Activated CD4-positive, alpha-beta memory T cell treated with anti-CD3 and anti-CD28 coated beads, Interleukin-2, amount 10 ng/mL, durations not matched to agents 7 days and 5 days (primary cell): Measurements from ENCODE around the gene GARNL3. TPM values are rescaled to one million over a fixed set of nuclear protein-coding genes. Genes with fewer than 3 reads are reported as not detected.

Experiments used
- CTCF ChIA-PET: fragments of 350-600 bp; sonication (Branson Sonifier 250); formaldehyde crosslinking; loops from one replicate; lab custom pipeline; 2021; ENCODE audit warnings: antibody characterized with exemption, inconsistent platforms; lab: Charles Lee
- POLR2A ChIA-PET: fragments of 350-600 bp; sonication (Branson Sonifier 250); formaldehyde crosslinking; loops from one replicate; lab custom pipeline; 2021; ENCODE audit warnings: antibody characterized with exemption; lab: Charles Lee
- DNase-seq: peaks from one replicate; pipeline ENCODE4 v3.0.0-alpha.2; 2020
- H3K27ac Mint-ChIP-seq: one replicate; pipeline ENCODE4 v1.8.0; 2021; ENCODE audit warnings: mild to moderate bottlenecking, mixed read lengths
- H3K27me3 Mint-ChIP-seq: one replicate; pipeline ENCODE4 v1.8.0; 2021; ENCODE audit warnings: mixed read lengths
- H3K36me3 Mint-ChIP-seq: one replicate; pipeline ENCODE4 v1.8.0; 2021; ENCODE audit warnings: low read depth, mixed read lengths
- H3K4me1 Mint-ChIP-seq: one replicate; pipeline ENCODE4 v1.8.0; 2021; ENCODE audit warnings: mixed read lengths
- H3K4me3 Mint-ChIP-seq: one replicate; pipeline ENCODE4 v1.8.0; 2021; ENCODE audit warnings: mild to moderate bottlenecking, mixed read lengths
- H3K9me3 Mint-ChIP-seq: one replicate; pipeline ENCODE4 v1.8.0; 2021; ENCODE audit warnings: mixed read lengths
- total RNA-seq, 2 experiments: library from RNA; stranded (reverse); gene quantifications; one replicate each; pipeline ENCODE4 v1.2.3, GENCODE V29; 2021

The GARNL3 gene
- total RNA-seq, 2 experiments from 2014 or later: 0.86 to 0.95 TPM

- Mint-ChIP-seq H3K4me3 (no peak overlapping the region), H3K27me3 (no peaks in the 10 kb centered on the region), H3K9me3 (no peaks in the 10 kb centered on the region), H3K36me3 (no peaks in the 10 kb centered on the region), H3K4me1 (no peaks in the 10 kb centered on the region), H3K27ac (no peak overlapping the region)
- ChIA-PET POLR2A (no interaction called here), CTCF (no interaction called here)
- DNase-seq: no peak
Observed at GRCh38 chr9:127404631-127405030, 140.1 kb downstream of the GARNL3 start.

DNA sequence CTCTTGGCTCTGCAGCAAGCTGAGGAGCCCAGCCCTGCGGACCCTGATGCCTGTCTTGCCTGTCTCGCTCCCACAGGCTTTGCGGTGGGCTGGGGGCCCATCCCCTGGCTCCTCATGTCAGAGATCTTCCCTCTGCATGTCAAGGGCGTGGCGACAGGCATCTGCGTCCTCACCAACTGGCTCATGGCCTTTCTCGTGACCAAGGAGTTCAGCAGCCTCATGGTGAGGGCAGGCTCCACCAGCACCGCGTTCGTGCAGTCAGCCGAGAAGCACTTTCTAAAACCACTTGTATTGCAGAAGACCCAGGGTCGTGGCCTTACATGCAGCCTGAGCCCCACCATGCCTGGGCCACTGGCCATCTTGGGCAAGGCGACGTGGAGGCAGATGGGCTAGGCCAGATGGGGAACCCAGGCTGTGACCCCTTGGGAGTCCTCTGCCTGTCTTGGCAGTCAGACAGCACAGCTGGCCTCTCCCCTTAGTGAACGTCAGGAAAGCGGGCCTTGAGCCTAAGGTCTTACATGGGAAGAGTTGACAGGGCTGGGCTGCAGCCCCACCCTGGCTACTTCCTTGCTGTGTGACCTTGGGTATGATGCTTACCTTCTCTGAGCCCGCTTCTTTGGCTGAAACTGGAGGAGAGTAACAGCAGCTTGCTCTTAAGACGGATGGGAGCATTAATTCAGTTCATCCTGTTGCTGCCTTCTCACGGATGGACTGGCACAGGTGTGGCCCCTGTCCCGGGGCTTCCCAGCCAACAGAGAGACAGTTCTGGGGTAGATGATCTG, 141.0 kb downstream of the GARNL3 start:
- POLR2A ChIA-PET: no interaction called here
- CTCF ChIA-PET: no interaction called here
- H3K4me1 Mint-ChIP-seq: no peaks in the 10 kb centered on the region

DNA sequence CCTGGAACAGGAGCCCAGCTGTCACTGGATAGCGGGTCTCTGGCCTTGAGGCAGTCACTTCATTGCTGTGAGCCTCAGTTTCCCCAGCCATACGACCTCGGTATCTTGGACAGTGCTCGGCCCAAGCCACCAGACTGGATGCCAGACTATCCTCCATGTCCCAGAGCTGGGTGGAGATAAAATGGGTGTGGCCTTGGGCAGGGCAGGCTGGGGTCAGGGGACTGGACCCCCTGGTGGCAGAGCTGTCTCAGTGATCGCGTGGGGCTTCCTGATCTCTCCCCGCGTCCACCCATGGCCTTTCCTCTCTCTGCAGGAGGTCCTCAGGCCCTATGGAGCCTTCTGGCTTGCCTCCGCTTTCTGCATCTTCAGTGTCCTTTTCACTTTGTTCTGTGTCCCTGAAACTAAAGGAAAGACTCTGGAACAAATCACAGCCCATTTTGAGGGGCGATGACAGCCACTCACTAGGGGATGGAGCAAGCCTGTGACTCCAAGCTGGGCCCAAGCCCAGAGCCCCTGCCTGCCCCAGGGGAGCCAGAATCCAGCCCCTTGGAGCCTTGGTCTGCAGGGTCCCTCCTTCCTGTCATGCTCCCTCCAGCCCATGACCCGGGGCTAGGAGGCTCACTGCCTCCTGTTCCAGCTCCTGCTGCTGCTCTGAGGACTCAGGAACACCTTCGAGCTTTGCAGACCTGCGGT, 142.4 kb downstream of the GARNL3 start:
- no peak for DNase-seq
- Mint-ChIP-seq H3K27me3 (peaks cover 2% of the 10 kb centered on the region), H3K27ac (no peak overlapping the region), H3K9me3 (no peaks in the 10 kb centered on the region), H3K4me3 (no peak overlapping the region), H3K4me1 (peaks cover 2% of the 10 kb centered on the region), H3K36me3 (no peaks in the 10 kb centered on the region)
- ChIA-PET CTCF (interaction anchor here (0.7 to 1.1 kb wide), 3 partner anchors 8 to 140 kb away, joined by 3 to 7 read pairs (median 3); partner anchors contain the start of gene SLC2A8), POLR2A (no interaction called here)

More for the DNA sequence above, 141.0 kb downstream of the GARNL3 start:
- Mint-ChIP-seq H3K36me3 (no peaks in the 10 kb centered on the region), H3K4me3 (no peak overlapping the region), H3K27me3 (no peaks in the 10 kb centered on the region), H3K9me3 (no peaks in the 10 kb centered on the region), H3K27ac (no peak overlapping the region)
- DNase-seq: no peak

- Mint-ChIP-seq H3K4me1 (peaks cover 2% of the 10 kb centered on the region), H3K9me3 (no peaks in the 10 kb centered on the region), H3K4me3 (no peak overlapping the region), H3K27me3 (peaks cover 4% of the 10 kb centered on the region), H3K36me3 (no peaks in the 10 kb centered on the region), H3K27ac (no peak overlapping the region)
- ChIA-PET CTCF (interaction anchor here (0.7 to 1.1 kb wide), 3 partner anchors 8 to 141 kb away, joined by 3 to 7 read pairs (median 3); partner anchors contain the start of gene SLC2A8), POLR2A (no interaction called here)
- no peak for DNase-seq
Observed at GRCh38 chr9:127407492-127407843, 142.9 kb downstream of the GARNL3 start.

DNA sequence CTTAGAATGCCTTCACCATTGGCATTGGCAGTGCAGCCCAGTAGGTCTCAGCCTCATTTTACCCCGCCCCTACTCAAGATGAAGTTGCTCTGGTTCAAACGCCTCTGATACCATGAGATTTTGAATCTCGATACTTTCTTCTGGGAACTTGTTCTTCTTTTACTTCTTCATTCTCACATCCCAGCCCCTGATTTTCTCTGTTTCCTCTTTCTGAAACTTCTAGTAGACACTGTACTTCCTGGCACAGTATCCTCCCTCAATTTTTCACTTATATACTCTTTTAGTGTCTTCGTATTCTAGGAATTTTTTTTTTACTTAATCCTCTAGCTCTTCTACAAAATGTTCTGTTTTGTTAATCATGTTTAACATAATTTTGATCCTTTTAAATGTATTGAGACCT, 146.5 kb downstream of the GARNL3 start:
- DNase-seq: no peak
- Mint-ChIP-seq H3K27me3 (peaks cover 4% of the 10 kb centered on the region), H3K4me1 (peaks cover 2% of the 10 kb centered on the region), H3K9me3 (no peaks in the 10 kb centered on the region), H3K27ac (no peak overlapping the region), H3K4me3 (no peak overlapping the region), H3K36me3 (no peaks in the 10 kb centered on the region)
- ChIA-PET CTCF (interaction anchor here (0.7 kb wide), 1 partner anchor 167 kb away, joined by 3 read pairs; no protein-coding TSS in a partner anchor), POLR2A (no interaction called here)

DNA sequence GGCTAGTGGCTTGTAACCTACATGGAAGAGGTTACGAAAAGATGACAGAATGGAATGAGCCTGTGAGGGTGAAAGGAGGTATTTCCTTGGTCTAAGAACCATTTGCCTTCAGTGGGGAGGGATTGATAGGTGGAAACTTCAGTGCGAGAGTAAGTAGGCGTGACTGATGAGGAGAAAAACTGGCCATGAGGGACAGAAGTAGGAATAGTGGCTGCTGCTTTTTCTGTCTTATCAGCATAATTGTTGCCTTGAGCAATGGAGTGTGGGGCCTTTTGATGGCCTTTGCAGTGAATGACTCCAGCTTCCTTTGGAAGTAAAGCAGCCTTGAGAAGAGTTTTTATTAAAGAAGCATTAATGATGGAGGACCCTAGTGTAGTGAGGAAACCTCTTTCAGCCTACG, 150.6 kb downstream of the GARNL3 start:
- H3K27ac Mint-ChIP-seq: no peak overlapping the region
- H3K36me3 Mint-ChIP-seq: no peaks in the 10 kb centered on the region
- no peak for DNase-seq
- POLR2A ChIA-PET: interaction anchor here (1.1 kb wide), 2 partner anchors 9 to 36 kb away, joined by 3 to 5 read pairs; partner anchors contain the start of genes LRSAM1, RPL12 and ZNF79
- peaks cover 10% of the 10 kb centered on the region for H3K4me1 Mint-ChIP-seq
- H3K4me3 Mint-ChIP-seq: no peak overlapping the region
- H3K27me3 Mint-ChIP-seq: peaks cover 4% of the 10 kb centered on the region
- CTCF ChIA-PET: interaction anchor here (0.6 to 1.1 kb wide), 2 partner anchors 18 to 524 kb away, joined by 3 to 4 read pairs; partner anchors contain the start of gene SLC2A8
- no peaks in the 10 kb centered on the region for H3K9me3 Mint-ChIP-seq

DNA sequence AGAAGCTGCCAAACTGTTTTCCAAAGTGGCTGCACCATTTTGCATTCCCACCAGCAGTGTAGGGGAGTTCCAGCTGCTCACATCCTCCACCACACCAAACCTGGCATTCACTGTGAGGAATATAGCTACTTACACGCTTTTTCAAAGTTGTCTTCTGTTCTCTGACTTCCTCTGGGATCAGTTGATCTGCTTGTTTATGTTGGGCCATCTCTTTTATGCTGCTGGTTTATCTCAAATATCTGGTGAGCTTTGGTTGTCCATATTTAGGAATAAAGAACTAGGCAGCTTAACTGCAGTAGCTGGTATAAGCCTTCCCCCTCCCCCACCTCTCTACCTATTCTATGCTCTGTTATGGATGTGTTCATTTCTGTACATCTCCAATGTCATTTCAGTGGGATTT, 151.1 kb downstream of the GARNL3 start:
- H3K9me3 Mint-ChIP-seq: no peaks in the 10 kb centered on the region
- H3K36me3 Mint-ChIP-seq: no peaks in the 10 kb centered on the region
- no peak overlapping the region for H3K27ac Mint-ChIP-seq
- CTCF ChIA-PET: interaction anchor here (0.6 to 1.1 kb wide), 2 partner anchors 19 to 525 kb away, joined by 3 to 4 read pairs; partner anchors contain the start of gene SLC2A8
- POLR2A ChIA-PET: interaction anchor here (1.1 kb wide), 2 partner anchors 8 to 35 kb away, joined by 3 to 5 read pairs; partner anchors contain the start of genes LRSAM1, RPL12 and ZNF79
- peaks cover 4% of the 10 kb centered on the region for H3K27me3 Mint-ChIP-seq
- H3K4me1 Mint-ChIP-seq: peaks cover 10% of the 10 kb centered on the region
- DNase-seq: no peak
- H3K4me3 Mint-ChIP-seq: no peak overlapping the region

- no peak for DNase-seq
- ChIA-PET CTCF (interaction anchor here (0.6 to 1.5 kb wide), 4 partner anchors 21 to 203 kb away, joined by 4 to 7 read pairs (median 5); partner anchors contain the start of gene SLC2A8), POLR2A (interaction anchor here (1.0 to 2.4 kb wide), 3 partner anchors 21 to 33 kb away, joined by 3 to 12 read pairs (median 3); partner anchors contain the start of genes LRSAM1 and RPL12)
- H3K27ac Mint-ChIP-seq: no peak overlapping the region
- peaks cover 8% of the 10 kb centered on the region for H3K4me1 Mint-ChIP-seq
- H3K36me3 Mint-ChIP-seq: no peaks in the 10 kb centered on the region
- no peaks in the 10 kb centered on the region for H3K9me3 Mint-ChIP-seq
- H3K4me3 Mint-ChIP-seq: no peak overlapping the region
- peaks cover under 1% of the 10 kb centered on the region for H3K27me3 Mint-ChIP-seq
Observed at GRCh38 chr9:127417131-127418036, 152.8 kb downstream of the GARNL3 start.

DNA sequence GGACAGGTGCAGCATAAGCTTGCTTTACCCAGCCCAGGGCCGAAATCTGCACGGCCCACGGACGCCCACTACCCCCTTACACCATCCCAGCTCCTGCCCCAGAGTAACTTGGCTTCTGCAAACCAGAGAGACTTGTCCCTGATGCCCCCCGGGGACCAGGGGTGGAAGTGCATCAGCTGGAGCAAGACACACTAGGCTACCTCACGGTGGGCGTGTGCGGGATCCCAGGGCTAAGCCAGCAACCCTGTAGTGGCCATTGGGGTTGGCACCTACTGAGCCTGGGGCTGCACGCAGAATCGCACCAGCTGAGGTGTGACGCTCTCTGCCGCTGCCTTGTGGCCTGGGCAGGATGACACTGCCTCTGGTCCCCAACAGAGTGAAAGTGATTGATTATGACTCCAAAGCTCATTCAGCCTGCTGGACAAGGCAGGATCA, 153.5 kb downstream of the GARNL3 start:
- DNase-seq: peak; percentile 53
- H3K9me3 Mint-ChIP-seq: no peaks in the 10 kb centered on the region
- H3K36me3 Mint-ChIP-seq: no peaks in the 10 kb centered on the region
- POLR2A ChIA-PET: interaction anchor here (1.0 to 2.4 kb wide), 3 partner anchors 22 to 33 kb away, joined by 3 to 12 read pairs (median 3); partner anchors contain the start of genes LRSAM1 and RPL12
- no peak overlapping the region for H3K4me3 Mint-ChIP-seq
- H3K4me1 Mint-ChIP-seq: peaks cover 14% of the 10 kb centered on the region
- H3K27me3 Mint-ChIP-seq: no peaks in the 10 kb centered on the region
- CTCF ChIA-PET: interaction anchor here (0.6 to 1.5 kb wide), 4 partner anchors 21 to 203 kb away, joined by 4 to 7 read pairs (median 5); partner anchors contain the start of gene SLC2A8
- no peak overlapping the region for H3K27ac Mint-ChIP-seq

DNA sequence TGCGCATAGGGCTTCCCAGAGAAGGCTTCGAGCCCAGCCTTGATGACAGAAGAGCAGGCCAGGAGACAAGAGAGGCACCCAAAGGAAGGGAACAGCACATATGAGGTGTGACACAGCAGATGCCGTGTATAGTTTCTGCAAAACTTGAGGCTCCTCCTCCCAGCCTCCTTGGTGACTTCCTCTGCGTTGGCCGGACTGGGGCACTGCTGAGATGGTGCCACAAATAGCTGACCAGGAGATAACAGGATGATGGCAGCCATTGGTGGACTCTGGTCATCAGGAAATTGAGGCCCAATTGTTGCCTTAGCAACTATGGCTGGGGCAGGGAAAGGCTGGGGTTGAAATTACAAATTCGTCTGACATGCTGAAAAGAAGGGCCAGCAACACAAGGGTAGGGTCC, 154.8 kb downstream of the GARNL3 start:
- no peak overlapping the region for H3K27ac Mint-ChIP-seq
- no peaks in the 10 kb centered on the region for H3K9me3 Mint-ChIP-seq
- DNase-seq: no peak
- H3K27me3 Mint-ChIP-seq: no peaks in the 10 kb centered on the region
- H3K4me1 Mint-ChIP-seq: peaks cover 20% of the 10 kb centered on the region
- CTCF ChIA-PET: no interaction called here
- H3K4me3 Mint-ChIP-seq: no peak overlapping the region
- peaks cover 3% of the 10 kb centered on the region for H3K36me3 Mint-ChIP-seq
- POLR2A ChIA-PET: interaction anchor here (2.4 kb wide), 1 partner anchor 31 kb away, joined by 12 read pairs; the partner anchor contains the start of genes LRSAM1 and RPL12

DNA sequence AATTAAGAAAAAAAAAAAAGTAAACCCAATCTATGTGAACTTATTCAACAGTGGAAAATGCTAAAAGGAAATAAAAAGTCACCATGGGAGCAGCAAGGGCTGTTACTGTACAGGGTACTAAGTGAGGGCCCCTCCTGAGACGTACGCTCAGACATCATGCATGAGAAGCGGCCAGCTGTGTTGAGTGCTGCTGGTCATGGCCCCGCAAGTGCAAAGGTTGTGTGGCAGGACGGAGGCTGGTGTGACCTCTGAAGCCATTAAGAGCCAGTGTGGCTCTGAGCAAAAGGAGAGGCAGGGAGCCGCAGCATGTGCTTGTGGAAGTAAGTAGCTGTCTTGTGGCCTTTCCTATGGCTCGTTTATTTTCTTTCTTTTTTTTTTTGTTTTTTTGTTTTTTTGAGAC, 156.5 kb downstream of the GARNL3 start:
- DNase-seq: no peak
- ChIA-PET CTCF (no interaction called here), POLR2A (no interaction called here)

More for the DNA sequence above, 156.5 kb downstream of the GARNL3 start:
- Mint-ChIP-seq H3K27ac (no peak overlapping the region), H3K27me3 (no peaks in the 10 kb centered on the region), H3K9me3 (no peaks in the 10 kb centered on the region), H3K36me3 (peaks cover 7% of the 10 kb centered on the region), H3K4me3 (no peak overlapping the region), H3K4me1 (peaks cover 36% of the 10 kb centered on the region)
